ENCODE measurements around the gene SLC35G1. TPM values are rescaled to one million over a fixed set of nuclear protein-coding genes. Genes with fewer than 3 reads are reported as not detected.

Gene SLC35G1
- total and polyA plus RNA-seq, 2 of the 13 experiments (the other 11 are each of a cell fraction or from before 2014, with no cell fraction given) = 2.5 to 4.5 TPM

DNA sequence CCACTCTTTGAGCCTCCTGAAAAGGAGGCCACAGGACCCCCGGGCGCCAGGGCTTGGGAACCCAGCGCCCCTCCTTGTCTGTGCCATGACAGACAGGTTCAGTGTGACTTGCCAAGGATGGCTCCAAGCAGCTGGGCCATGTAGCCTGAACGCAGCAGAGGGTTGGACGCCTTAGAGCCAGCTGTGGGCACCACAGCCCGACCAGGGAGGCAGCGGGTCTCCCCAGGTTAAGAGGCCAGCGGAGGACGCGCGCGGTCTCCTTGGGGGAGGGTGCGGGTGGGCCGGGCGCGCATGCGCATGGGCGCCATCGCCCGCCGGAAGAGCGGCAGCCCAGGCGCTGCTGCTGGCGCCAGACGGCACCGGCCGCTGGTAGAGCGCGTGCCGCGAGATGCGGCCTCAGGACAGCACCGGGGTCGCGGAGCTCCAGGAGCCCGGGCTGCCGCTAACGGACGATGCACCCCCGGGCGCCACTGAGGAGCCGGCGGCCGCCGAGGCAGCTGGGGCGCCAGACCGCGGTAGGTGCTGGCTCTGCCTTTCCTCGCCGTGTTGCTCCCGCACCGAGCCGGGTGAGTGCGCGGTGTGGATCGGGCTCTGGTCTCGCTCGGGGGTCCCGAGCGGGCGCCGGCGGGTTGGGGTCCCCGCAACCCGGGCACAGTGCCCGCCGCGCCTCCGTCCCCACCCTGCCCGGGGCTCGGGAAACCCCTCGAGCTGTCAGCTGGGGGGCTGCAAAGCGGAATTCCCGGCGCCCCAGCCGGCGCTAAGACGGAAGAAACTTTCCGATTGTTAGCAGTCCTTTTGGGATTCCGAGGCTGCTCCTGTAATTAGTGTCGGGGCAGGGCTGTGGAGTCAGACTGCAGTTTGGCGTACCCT is at the start of gene SLC35G1 (continued):
- TF ChIP-seq, protein P1, sequence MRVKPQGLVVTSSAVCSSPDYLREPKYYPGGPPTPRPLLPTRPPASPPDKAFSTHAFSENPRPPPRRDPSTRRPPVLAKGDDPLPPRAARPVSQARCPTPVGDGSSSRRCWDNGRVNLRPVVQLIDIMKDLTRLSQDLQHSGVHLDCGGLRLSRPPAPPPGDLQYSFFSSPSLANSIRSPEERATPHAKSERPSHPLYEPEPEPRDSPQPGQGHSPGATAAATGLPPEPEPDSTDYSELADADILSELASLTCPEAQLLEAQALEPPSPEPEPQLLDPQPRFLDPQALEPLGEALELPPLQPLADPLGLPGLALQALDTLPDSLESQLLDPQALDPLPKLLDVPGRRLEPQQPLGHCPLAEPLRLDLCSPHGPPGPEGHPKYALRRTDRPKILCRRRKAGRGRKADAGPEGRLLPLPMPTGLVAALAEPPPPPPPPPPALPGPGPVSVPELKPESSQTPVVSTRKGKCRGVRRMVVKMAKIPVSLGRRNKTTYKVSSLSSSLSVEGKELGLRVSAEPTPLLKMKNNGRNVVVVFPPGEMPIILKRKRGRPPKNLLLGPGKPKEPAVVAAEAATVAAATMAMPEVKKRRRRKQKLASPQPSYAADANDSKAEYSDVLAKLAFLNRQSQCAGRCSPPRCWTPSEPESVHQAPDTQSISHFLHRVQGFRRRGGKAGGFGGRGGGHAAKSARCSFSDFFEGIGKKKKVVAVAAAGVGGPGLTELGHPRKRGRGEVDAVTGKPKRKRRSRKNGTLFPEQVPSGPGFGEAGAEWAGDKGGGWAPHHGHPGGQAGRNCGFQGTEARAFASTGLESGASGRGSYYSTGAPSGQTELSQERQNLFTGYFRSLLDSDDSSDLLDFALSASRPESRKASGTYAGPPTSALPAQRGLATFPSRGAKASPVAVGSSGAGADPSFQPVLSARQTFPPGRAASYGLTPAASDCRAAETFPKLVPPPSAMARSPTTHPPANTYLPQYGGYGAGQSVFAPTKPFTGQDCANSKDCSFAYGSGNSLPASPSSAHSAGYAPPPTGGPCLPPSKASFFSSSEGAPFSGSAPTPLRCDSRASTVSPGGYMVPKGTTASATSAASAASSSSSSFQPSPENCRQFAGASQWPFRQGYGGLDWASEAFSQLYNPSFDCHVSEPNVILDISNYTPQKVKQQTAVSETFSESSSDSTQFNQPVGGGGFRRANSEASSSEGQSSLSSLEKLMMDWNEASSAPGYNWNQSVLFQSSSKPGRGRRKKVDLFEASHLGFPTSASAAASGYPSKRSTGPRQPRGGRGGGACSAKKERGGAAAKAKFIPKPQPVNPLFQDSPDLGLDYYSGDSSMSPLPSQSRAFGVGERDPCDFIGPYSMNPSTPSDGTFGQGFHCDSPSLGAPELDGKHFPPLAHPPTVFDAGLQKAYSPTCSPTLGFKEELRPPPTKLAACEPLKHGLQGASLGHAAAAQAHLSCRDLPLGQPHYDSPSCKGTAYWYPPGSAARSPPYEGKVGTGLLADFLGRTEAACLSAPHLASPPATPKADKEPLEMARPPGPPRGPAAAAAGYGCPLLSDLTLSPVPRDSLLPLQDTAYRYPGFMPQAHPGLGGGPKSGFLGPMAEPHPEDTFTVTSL (CRISPR knock-in tag; IDR thresholded peaks at IDR 0.05; ENCODE audit: borderline replicate concordance) = no peak
- no peak for TF ChIP-seq HOXA5 (CRISPR knock-in tag; IDR thresholded peaks at IDR 0.05)
- TF ChIP-seq, protein P2, sequence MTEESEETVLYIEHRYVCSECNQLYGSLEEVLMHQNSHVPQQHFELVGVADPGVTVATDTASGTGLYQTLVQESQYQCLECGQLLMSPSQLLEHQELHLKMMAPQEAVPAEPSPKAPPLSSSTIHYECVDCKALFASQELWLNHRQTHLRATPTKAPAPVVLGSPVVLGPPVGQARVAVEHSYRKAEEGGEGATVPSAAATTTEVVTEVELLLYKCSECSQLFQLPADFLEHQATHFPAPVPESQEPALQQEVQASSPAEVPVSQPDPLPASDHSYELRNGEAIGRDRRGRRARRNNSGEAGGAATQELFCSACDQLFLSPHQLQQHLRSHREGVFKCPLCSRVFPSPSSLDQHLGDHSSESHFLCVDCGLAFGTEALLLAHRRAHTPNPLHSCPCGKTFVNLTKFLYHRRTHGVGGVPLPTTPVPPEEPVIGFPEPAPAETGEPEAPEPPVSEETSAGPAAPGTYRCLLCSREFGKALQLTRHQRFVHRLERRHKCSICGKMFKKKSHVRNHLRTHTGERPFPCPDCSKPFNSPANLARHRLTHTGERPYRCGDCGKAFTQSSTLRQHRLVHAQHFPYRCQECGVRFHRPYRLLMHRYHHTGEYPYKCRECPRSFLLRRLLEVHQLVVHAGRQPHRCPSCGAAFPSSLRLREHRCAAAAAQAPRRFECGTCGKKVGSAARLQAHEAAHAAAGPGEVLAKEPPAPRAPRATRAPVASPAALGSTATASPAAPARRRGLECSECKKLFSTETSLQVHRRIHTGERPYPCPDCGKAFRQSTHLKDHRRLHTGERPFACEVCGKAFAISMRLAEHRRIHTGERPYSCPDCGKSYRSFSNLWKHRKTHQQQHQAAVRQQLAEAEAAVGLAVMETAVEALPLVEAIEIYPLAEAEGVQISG (CRISPR knock-in tag; IDR thresholded peaks at IDR 0.05) = peak; percentile 64
- TF ChIP-seq ZSCAN9 (CRISPR knock-in tag; IDR thresholded peaks at IDR 0.05; ENCODE audit: borderline replicate concordance) = no peak
- TF ChIP-seq RORA (CRISPR knock-in tag; IDR thresholded peaks at IDR 0.05) = no peak
- TF ChIP-seq REPIN1 (CRISPR knock-in tag; IDR thresholded peaks at IDR 0.05; ENCODE audit: borderline replicate concordance, low read depth) = no peak
- TF ChIP-seq KMT2B (CRISPR knock-in tag; IDR thresholded peaks at IDR 0.05) = no peak
- no peak for TF ChIP-seq ZNF670 (CRISPR knock-in tag; IDR thresholded peaks at IDR 0.05; ENCODE audit: borderline replicate concordance)
- TF ChIP-seq PHF21A (CRISPR knock-in tag; IDR thresholded peaks at IDR 0.05) = no peak
- 0 out of 2 replicates have a peak, but pooled peaks have one; percentile 24 for TF ChIP-seq MTA1 (CRISPR knock-in tag; IDR thresholded peaks at IDR 0.05; ENCODE audit: borderline replicate concordance)
- no peak for TF ChIP-seq ZNF343 (CRISPR knock-in tag; IDR thresholded peaks at IDR 0.05)
- TF ChIP-seq HNRNPLL (IDR thresholded peaks at IDR 0.05; ENCODE audit: low read depth, low read length, poor library complexity, severe bottlenecking) = peak; percentile 51
- TF ChIP-seq U2AF2 (IDR thresholded peaks at IDR 0.05; ENCODE audit: low read depth, low read length) = no peak
- TF ChIP-seq GATAD2A (CRISPR knock-in tag; IDR thresholded peaks at IDR 0.05) = no peak
- no peak for TF ChIP-seq ZNF10 (CRISPR knock-in tag; IDR thresholded peaks at IDR 0.05; ENCODE audit: borderline replicate concordance, low read depth)
- TF ChIP-seq CC2D1A (CRISPR knock-in tag; IDR thresholded peaks at IDR 0.05) = no peak
- no peak for TF ChIP-seq ZNF253 (CRISPR knock-in tag; IDR thresholded peaks at IDR 0.05; ENCODE audit: borderline replicate concordance)
- TF ChIP-seq ZNF138 (CRISPR knock-in tag; IDR thresholded peaks at IDR 0.05; ENCODE audit: low read depth) = no peak
- no peak for TF ChIP-seq SRSF4 (IDR thresholded peaks at IDR 0.05; ENCODE audit: low read depth, low read length, poor library complexity, severe bottlenecking)
- no peak for TF ChIP-seq ZNF382 (CRISPR knock-in tag; IDR thresholded peaks at IDR 0.05; ENCODE audit: borderline replicate concordance)
- no peak; the same call in 1 of the 2 replicates for TF ChIP-seq SIN3A (IDR thresholded peaks at IDR 0.05; ENCODE audit: borderline replicate concordance, low read depth, low read length)
- no peak for TF ChIP-seq ZNF207 (IDR thresholded peaks at IDR 0.05; ENCODE audit: borderline replicate concordance)

All from HepG2 (cell line).